ENCODE measurements around the gene PDE6D.

PDE6D gene

GRCh38 chr2:231780909-231781797 lies at the start of gene PDE6D:
PDE6D (minus strand) TSS chr2:231781282; CDS start chr2:231781114, 168 bp downstream.
- peak; percentile 97 for DNase-seq

GRCh38 chr2:231821908-231822307 lies 40.8 kb upstream of the PDE6D start:
- DNase-seq: no peak

GRCh38 chr2:231820786-231821303 lies 39.8 kb upstream of the PDE6D start:
- DNase-seq: no peak

- DNase-seq: no peak
Observed at GRCh38 chr2:231819447-231820042, 38.5 kb upstream of the PDE6D start.

- no peak for DNase-seq
Observed at GRCh38 chr2:231816327-231817026, 35.4 kb upstream of the PDE6D start.

GRCh38 chr2:231810905-231811304 lies 29.8 kb upstream of the PDE6D start:
- no peak for DNase-seq

- no peak for DNase-seq
Observed at GRCh38 chr2:231807020-231807419, 25.9 kb upstream of the PDE6D start.

- DNase-seq: no peak
Observed at GRCh38 chr2:231803501-231804138, 22.5 kb upstream of the PDE6D start.

GRCh38 chr2:231800493-231801091 lies 19.5 kb upstream of the PDE6D start:
- DNase-seq: peak; percentile 43

- DNase-seq: no peak
Observed at GRCh38 chr2:231795525-231796327, 14.6 kb upstream of the PDE6D start.

GRCh38 chr2:231794383-231794782 lies 13.3 kb upstream of the PDE6D start:
- DNase-seq: no peak

GRCh38 chr2:231791107-231791506 lies 10.0 kb upstream of the PDE6D start:
- DNase-seq: no peak

GRCh38 chr2:231786917-231787292 lies 5.8 kb upstream of the PDE6D start:
- no peak for DNase-seq

- DNase-seq: peak; percentile 84
Observed at GRCh38 chr2:231786177-231786916, 5.3 kb upstream of the PDE6D start, which contains the start of gene COPS7B. COPS7B (plus strand) TSS chr2:231786445; CDS start chr2:231788571, 2,126 bp downstream.

GRCh38 chr2:231785822-231786176 lies 4.7 kb upstream of the PDE6D start:
- DNase-seq: no peak

GRCh38 chr2:231785413-231785812 lies 4.3 kb upstream of the PDE6D start:
- no peak for DNase-seq

- no peak for DNase-seq
Observed at GRCh38 chr2:231781798-231782726, 980 bp upstream of the PDE6D start.

GRCh38 chr2:231780123-231780908 lies 766 bp downstream of the PDE6D start:
- no peak for DNase-seq

Data from activated naive CD4-positive, alpha-beta T cell treated with anti-CD3 and anti-CD28 coated beads, Interleukin-2, amount 50 U/mL, for 16 hours (primary cell).